ENCODE data around the gene C12orf57. TPM values are rescaled to one million over a fixed set of nuclear protein-coding genes. Genes with fewer than 3 reads are reported as not detected.

C12orf57 gene
- total RNA-seq, 4 donors from 2014 or later: 175 to 220 (median 183) TPM

GRCh38 chr12:6919588-6919987, 24.2 kb upstream of the C12orf57 start:
- peaks cover 4 to 15% (median 7%) of the 10 kb centered on the region in 3 donors for H3K27me3 ChIP-seq
- intact Hi-C loops (cut with DNase I; ENCODE audit: low total_unique reads): no loop called here

GRCh38 chr12:6921539-6921938, 22.3 kb upstream of the C12orf57 start:
- no peaks in the 10 kb centered on the region for H3K36me3 ChIP-seq
- intact Hi-C loops (cut with DNase I; ENCODE audit: low total_unique reads): loop anchor here (5.0 kb wide), 2 partner anchors 171 to 716 kb away; partner anchors contain the start of gene C1R
- no peaks in the 10 kb centered on the region for H3K9me3 ChIP-seq
- no peak overlapping the region for H3K4me3 ChIP-seq
- no peak for DNase-seq
- no peak overlapping the region for H3K27ac ChIP-seq
- no peak for TF ChIP-seq POLR2A (IDR thresholded peaks at IDR 0.05)
- TF ChIP-seq, protein P1, sequence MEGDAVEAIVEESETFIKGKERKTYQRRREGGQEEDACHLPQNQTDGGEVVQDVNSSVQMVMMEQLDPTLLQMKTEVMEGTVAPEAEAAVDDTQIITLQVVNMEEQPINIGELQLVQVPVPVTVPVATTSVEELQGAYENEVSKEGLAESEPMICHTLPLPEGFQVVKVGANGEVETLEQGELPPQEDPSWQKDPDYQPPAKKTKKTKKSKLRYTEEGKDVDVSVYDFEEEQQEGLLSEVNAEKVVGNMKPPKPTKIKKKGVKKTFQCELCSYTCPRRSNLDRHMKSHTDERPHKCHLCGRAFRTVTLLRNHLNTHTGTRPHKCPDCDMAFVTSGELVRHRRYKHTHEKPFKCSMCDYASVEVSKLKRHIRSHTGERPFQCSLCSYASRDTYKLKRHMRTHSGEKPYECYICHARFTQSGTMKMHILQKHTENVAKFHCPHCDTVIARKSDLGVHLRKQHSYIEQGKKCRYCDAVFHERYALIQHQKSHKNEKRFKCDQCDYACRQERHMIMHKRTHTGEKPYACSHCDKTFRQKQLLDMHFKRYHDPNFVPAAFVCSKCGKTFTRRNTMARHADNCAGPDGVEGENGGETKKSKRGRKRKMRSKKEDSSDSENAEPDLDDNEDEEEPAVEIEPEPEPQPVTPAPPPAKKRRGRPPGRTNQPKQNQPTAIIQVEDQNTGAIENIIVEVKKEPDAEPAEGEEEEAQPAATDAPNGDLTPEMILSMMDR (IDR thresholded peaks at IDR 0.05 in 4 of 5, conservative IDR thresholded peaks at IDR 0.05 in 1 of 5): no peak
- H3K27me3 ChIP-seq: no peaks in the 10 kb centered on the region
- no peak for ATAC-seq
- H3K4me1 ChIP-seq: peaks cover 23 to 24% of the 10 kb centered on the region in 2 donors
- in situ Hi-C loops (cut with MboI; ENCODE audit: low sequenced_read_pairs in 4 of 4): loop anchor here in 2 of 4 donors (10.0 to 25.0 kb wide), 2 partner anchors 191 to 193 kb away; partner anchors contain the start of gene C1RL (in 1 of the 2)

More at GRCh38 chr12:6919588-6919987, 24.2 kb upstream of the C12orf57 start:
- H3K4me1 ChIP-seq: peaks cover 11 to 13% of the 10 kb centered on the region in 2 donors
- H3K9me3 ChIP-seq: no peaks in the 10 kb centered on the region
- H3K36me3 ChIP-seq: no peaks in the 10 kb centered on the region
- DNase-seq (no peak), ATAC-seq (no peak)
- in situ Hi-C loops (cut with MboI; ENCODE audit: low sequenced_read_pairs in 4 of 4): loop anchor here in 1 of 4 donors (25.0 kb wide), 1 partner anchor 193 kb away; the partner anchor contains the start of gene C1RL
- TF ChIP-seq POLR2A (IDR thresholded peaks at IDR 0.05): no peak
- TF ChIP-seq, protein P1 (IDR thresholded peaks at IDR 0.05 in 4 of 5, conservative IDR thresholded peaks at IDR 0.05 in 1 of 5): no peak
- H3K4me3 ChIP-seq: no peak overlapping the region
- no peak overlapping the region for H3K27ac ChIP-seq

- no peak overlapping the region for H3K27ac ChIP-seq
- H3K4me1 ChIP-seq: peaks cover 30% of the 10 kb centered on the region in 2 donors
- no peaks in the 10 kb centered on the region for H3K36me3 ChIP-seq
- no peaks in the 10 kb centered on the region for H3K27me3 ChIP-seq
- intact Hi-C loops (cut with DNase I; ENCODE audit: low total_unique reads) (loop anchor here (5.0 kb wide), 2 partner anchors 170 to 715 kb away; partner anchors contain the start of gene C1R), in situ Hi-C loops (cut with MboI; ENCODE audit: low sequenced_read_pairs in 4 of 4) (loop anchor here in 2 of 4 donors (10.0 to 25.0 kb wide), 2 partner anchors 190 to 193 kb away; partner anchors contain the start of gene C1RL (in 1 of the 2))
- TF ChIP-seq, protein P1 (IDR thresholded peaks at IDR 0.05 in 4 of 5, conservative IDR thresholded peaks at IDR 0.05 in 1 of 5): no peak
- TF ChIP-seq POLR2A (IDR thresholded peaks at IDR 0.05): no peak
- H3K4me3 ChIP-seq: no peak overlapping the region
- H3K9me3 ChIP-seq: no peaks in the 10 kb centered on the region
- no peak for DNase-seq
- no peak for ATAC-seq
These were observed 21.6 kb upstream of the C12orf57 start for GRCh38 chr12:6921996-6922946.

DNA sequence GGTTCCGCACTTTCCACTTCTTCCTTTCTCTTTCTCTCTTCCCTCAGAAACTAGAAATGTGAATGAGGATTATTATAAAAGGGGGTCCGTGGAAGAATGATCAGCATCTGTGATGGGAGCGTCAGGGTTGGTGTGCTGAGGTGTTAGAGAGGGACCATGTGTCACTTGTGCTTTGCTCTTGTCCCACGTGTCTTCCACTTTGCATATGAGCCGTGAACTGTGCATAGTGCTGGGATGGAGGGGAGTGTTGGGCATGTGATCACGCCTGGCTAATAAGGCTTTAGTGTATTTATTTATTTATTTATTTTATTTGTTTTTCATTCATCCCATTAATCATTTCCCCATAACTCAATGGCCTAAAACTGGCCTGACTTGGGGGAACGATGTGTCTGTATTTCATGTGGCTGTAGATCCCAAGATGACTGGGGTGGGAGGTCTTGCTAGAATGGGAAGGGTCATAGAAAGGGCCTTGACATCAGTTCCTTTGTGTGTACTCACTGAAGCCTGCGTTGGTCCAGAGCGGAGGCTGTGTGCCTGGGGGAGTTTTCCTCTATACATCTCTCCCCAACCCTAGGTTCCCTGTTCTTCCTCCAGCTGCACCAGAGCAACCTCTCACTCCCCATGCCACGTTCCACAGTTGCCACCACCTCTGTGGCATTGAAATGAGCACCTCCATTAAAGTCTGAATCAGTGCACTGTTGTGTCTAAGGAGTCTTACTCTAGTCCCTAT, 20.7 kb upstream of the C12orf57 start:
- H3K36me3 ChIP-seq: no peaks in the 10 kb centered on the region
- H3K27me3 ChIP-seq: no peaks in the 10 kb centered on the region
- DNase-seq: no peak
- in situ Hi-C loops (cut with MboI; ENCODE audit: low sequenced_read_pairs in 4 of 4) (loop anchor here in 2 of 4 donors (10.0 to 25.0 kb wide), 2 partner anchors 189 to 192 kb away; partner anchors contain the start of gene C1RL (in 1 of the 2)), intact Hi-C loops (cut with DNase I; ENCODE audit: low total_unique reads) (loop anchor here (5.0 kb wide), 2 partner anchors 169 to 714 kb away; partner anchors contain the start of gene C1R)
- no peak for ATAC-seq
- H3K4me3 ChIP-seq: no peak overlapping the region
- peaks cover 30 to 31% of the 10 kb centered on the region in 2 donors for H3K4me1 ChIP-seq
- H3K27ac ChIP-seq: no peak overlapping the region
- TF ChIP-seq POLR2A (IDR thresholded peaks at IDR 0.05): no peak
- TF ChIP-seq, protein P1 (IDR thresholded peaks at IDR 0.05 in 4 of 5, conservative IDR thresholded peaks at IDR 0.05 in 1 of 5): no peak
- H3K9me3 ChIP-seq: no peaks in the 10 kb centered on the region

Data from gastrocnemius medialis (tissue), 4 donors.